SHP77 treated with DMSO at 0.1 percent for 48 hours (cell line): ENCODE results near the gene PLK5.
"Not testable (repeated sequence)": the region's sequence is repeated elsewhere in the genome, so short reads cannot be mapped to it uniquely, and the experiment has no call there.

Source experiments
- DNase-seq: peaks from one replicate; lab custom pipeline; 2025; lab: John Stamatoyannopoulos, UW

Gene PLK5

DNA sequence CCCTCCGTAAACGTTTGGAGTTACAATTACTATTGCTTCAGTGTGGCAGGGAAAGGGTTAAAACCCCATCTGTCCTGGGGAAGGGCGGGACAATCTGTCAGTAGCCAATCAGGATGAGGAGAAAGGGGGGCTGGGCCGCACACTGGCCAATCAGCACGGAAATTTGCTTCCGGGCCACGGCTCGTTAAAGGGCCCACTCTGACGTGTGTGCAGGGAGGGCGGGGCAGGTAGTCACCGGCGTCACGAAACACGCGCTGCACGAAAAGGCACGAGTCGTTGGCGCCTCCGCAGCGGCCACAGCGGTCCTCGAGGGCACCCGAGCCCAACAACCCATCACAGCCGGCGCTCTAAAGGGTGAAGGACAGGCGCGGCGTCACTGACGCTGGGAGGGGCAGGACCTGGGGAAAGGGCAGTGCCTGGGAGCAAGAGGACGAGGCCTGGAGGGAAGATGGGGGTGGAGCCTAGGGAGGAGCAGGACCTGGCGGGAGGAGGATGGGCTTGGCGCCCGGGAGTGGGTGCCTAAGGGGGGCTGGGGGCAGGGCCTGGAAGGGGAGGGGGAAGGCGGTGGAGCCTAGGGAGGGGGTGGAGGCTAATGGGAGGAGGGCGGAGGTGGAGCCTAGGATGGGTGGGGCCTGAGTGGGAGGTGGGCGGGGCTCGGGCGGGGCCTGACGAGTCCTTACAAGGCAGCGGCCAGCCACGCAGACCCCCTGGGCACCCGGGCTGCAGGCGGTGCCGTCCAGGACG is 15.9 kb upstream of the PLK5 start:
- peak; percentile 88 for DNase-seq

DNA sequence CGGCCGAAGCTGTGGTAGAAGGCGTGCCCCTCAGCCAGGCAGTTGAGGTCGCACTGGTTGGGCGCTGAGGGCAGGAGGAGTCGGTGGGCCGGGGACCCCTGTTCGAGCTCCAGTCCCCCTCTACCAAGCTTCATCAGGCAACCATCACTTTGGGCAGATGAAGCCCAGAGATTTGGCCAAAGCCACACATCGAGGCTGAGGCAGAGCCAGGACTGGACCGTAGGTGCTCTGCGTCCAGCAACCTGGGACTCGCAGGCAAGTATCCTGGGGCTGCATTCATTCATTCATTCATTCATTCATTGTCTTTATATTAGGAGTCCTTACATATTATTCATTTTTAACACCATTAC is 15.4 kb upstream of the PLK5 start:
- no peak for DNase-seq

DNA sequence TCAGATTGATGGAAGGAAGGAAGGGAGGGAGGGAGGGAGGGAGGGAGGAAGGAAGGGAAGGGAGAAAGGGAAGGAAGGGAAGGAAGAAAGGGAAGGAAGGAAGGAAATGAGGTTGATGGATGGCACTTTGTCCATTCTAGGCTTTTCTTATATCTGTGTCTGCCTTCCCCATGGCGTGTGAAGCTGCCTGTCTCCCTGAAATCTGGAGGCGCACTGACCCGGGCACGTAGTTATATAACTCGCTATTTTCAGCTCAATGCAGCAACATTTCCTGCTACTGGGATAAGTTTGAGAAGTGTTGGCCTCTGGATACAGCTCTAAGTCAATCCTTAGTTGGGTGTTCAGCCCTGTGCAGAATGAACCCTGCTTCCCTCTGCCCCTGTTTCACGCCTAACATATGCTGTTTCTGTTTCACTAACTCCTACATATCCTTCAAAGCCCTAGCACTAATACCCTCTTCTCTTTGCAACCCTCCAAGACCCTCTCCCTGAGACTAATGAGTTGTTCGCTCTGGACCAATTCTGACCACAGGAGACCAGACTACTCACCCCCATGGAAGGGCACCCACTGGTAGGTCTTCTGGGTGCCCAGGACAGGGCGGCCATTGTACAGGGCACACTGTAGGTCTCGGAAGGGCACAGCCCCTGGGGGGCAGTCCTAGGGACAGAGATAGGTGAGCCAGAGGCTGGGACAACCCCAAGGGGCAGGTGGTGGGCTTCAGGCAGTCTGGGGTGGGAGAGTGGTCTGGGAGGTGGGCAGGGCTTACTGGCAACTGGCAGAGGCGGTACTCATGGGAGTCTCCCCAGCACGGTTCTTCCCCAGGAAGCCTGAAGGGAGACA is 14.1 kb upstream of the PLK5 start:
- DNase-seq: no peak

DNA sequence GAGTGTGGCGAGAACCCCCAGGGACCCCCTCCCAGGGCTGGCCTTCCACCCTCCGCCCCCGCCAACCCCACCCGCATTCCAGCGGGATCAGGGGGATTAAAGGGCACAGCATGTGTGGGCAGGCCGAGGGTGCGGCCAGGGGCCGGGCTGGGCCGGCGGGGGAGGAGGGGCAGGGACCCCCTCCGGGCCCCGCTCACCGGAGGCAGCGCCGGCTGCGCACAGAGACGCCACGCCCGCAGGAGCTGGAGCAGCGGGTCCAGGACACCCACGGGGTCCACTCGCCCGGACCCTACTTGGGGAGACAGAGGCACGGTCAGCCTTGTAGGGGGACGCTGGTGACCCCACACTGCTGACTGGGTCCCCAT is 13.5 kb upstream of the PLK5 start:
- no peak for DNase-seq

DNA sequence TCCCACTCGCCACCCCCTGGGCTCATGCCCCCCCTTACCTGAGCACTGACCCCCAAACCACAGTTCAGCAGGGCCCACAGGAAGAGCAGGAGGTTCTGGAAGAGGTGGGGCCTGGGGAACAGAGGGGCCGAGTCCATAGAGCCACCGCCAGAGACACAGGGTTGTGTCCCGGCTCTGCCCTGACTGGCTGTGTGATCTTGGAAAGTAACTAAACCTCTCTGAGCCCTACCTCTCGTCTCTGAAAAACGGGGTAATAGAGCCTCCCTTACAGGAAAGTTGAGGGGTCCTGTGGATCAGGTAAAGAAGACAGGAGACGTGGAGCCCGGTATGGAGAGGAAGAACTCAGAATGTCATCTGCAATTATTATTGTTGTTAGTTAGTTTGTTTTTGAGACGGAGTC is 13.1 kb upstream of the PLK5 start:
- no peak for DNase-seq

DNA sequence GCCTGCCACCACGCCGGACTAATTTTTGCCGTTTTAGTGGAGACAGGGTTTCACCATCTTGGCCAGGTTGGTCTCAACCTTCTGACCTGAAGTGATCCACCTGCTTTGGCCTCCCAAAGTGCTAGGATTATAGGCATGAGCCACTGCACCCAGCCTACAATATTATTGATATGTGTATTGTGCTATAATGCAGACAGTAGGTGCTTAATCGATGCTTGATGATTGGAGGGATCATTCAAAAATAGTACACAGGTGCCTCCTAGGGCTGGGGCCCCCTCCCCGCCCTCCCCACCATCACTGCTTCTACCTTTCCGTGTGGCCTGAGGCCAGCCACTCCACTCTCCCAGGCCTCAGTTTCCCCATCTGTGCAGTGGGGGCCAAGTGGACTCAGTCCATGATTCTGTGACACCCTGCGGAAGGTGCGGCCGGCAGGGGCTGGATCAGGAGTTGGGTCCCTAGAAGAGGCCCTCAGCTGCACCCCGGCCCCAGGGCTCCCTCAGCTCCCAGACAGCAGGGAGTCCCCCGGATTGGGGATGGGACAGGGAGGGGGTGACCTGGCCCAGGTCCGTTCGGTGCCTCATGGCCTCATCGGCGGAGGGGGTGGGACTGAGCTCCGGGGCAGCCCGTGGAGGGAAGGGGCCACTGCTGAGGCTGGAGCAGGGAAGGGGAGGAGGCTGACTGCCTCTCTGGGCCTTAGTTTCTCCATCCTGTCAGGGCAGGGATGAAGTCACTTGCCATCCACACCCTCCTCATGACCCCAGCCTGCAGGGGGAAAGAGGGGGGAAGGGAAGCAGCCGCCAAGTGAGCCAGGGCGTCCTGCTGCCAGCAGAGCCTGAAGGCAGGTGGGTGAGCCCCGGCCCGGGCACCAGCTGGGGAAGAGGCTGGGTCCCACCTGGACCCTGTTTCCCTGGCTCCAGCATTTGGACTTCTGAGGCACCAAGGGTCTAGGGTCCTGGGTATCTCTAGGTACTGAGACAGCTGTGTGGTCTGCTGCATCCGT is 12.3 kb upstream of the PLK5 start:
- DNase-seq: no peak

DNA sequence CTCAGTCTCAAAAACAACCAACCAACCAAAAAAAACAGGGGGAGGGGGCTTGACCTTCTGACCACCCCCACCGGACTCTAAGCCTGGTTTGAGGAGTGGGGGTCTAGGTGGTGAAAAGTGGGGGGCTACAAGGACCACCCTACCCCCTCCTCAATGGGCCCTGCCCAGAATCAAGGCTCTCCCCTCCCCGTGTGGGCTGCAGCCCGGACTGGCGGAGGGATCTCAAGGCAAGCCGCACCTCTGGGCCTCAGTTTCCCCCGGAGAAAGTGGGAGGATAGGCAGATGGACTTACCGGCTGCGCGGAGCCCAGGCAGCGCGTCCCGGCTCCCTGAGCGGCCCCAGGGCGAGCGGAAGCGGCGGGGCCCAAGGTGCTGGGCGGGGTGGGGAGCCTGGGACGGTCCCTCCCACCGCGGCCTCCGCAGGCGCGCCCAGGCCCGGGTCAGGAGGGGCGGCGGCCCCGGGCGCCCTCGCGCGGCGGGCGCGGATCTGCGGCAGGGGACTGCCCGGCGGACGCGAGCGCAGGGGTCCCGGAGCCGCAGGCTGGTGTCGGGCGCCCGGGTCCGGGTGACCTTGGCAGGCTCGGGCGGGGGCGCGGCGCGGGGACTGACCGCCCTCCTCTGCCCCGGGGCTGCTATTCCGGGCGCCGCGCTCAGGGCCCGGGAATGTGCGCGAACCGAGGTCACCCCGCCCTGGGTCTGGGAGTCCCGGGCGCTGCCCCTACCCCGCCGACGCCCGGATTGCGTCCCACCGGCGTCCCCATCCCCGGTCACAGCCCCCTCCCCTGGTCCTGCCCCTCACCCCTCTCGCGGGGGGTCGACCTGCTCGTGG is 11.0 kb upstream of the PLK5 start, which contains the start of gene ADAMTSL5:
TSS of gene ADAMTSL5 (minus strand) at position 349 of the 828 bp plus-strand sequence. CDS start 2,076 bp downstream, outside the sequence.
- DNase-seq: no peak

DNA sequence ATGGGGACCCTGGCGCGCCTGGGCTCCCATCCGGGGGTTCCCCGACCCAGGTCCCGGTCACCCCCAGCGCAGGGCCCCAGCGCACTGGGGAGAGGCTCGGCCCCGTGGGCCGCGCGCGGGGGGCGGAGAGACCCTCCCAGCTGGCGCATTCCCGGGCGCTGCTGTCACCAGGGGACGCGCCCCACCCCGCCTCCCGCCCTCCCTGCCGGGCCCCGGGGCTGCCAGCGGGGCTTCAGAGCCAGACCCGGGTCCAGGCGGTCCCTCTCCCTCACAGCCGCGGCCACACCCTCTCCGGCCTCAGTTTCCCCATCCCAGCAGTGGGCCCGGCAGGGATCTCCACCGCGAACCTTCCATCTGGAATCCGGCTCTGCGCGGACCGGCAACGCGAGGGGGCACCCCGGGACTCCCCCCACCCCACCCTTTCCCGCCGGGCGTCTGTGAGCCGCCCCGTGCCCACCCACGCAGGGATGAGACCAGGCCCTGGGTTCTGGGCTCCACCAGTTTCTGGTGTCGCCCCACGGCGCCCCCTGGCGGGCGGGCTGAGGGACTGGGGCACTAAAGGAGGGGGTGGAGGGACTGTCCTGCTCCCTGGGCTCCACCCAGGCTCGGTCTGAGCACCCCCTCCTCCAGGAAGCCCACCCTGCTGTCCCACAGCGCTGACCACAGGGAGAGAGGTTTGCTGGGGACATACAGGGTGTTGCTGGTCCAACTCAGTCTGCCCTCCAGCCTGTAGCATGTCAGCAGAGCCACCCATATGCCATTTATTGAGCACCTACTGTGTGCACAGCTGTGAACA is 10.2 kb upstream of the PLK5 start:
- DNase-seq: no peak

DNA sequence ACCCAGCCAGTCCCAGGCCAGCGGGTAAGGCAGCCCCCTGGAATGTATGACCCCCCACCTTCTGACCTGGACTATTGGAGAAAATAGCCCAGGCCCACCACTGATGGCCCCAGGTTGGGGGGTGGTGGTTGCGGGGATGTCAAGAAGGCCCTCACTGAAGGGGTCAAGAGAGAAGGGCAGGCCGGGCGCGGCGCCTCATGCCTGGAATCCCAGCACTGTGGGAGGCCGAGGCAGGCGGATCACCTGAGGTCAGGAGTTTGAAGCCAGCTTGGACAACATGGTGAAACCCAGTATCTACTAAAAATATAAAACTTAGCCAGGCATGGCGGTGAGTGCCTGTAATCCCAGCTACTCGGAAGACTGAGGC is 9.6 kb upstream of the PLK5 start:
- no peak for DNase-seq

DNA sequence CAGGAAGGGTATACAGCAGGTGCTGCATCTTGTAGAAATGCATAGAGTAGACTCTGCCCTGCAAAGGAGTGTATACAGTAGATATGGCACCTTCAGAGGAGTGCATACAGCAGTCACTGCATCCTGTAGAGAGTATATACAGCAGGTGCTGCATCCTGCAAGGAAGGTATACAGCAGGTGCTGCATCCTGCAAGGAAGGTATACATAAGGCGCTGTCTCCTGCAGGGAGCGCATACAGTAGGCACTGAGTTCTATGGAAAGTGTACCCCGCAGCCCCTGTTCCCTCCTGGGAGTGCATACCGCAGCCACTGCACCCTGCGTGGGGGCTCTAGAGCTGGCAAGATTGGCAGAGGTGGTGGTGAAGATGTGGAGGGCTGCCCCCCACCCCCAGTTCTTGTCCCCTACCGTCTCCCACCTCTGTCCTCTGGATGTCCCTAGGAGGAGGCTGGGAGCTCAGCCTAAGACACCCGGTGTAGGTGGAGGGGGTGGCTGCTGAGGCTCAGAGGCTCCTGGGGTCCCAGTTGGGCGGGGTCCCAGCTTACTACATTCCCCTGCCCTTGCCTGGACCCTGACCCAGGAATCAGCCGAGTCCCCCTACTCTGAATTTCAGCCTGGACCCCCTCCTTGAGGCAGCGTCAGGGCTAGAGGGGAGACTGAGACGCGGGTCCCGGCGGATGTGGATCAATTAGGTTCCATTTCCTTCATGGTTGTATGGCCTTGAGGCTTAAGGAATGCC is 8.7 kb upstream of the PLK5 start:
- DNase-seq: no peak

DNA sequence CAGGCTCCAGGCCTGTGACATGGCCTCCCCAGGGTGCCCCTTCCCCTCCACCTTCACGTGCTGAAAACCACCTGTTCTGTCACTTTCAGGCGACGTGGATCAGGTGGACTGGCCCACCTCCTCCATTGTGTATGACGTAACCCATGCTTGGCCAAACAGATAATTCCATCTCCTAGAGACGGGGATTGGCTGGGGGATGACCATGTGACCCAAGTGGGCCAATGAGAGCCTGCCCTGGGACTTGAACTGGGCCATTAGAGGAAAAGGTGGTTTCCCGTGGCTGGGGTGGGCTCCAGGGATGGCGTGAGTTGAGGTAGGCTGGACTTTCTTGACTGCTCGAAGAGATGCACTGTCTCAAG is 7.5 kb upstream of the PLK5 start:
- no peak for DNase-seq

DNA sequence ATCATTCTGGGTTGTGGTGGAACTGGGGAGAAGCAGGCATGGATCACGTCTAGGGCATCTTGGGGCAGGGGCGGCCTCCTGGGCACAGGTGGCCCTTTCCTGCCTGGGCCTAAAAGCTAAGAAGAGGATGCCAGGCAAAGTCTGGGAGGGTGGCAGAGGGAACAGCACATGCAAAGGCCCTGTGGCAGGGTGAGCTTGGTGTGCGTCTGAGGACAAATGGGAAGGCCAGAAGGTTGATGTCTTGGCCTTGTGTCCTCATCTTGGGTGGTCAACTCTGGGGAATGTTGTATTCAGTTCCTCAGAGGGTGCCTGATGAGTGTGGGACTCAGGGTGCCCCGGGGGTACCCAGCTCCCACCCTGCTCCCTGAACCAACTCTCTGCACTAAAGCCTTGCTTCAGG is 5.4 kb upstream of the PLK5 start:
- no peak for DNase-seq

DNA sequence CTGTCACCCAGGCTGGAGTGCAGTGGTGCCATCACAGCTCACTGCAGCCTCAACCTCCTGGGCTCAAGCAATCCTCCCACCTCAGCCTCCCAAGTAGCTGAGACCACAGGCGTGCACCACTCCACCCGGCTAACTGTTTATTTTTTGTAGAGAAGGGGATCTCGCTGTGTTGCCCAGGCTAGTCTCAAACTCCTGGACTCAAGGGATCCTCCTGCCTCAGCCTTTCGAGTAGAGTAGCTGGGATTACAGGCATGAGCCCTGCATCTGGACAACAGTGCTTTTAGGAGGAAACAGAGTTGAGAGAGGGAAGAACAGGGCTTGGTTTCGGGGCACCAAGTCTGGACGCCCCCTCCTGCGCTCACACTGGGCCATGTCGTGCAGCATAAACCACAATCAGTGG is 4.1 kb upstream of the PLK5 start:
- DNase-seq: not testable (repeated sequence)

DNA sequence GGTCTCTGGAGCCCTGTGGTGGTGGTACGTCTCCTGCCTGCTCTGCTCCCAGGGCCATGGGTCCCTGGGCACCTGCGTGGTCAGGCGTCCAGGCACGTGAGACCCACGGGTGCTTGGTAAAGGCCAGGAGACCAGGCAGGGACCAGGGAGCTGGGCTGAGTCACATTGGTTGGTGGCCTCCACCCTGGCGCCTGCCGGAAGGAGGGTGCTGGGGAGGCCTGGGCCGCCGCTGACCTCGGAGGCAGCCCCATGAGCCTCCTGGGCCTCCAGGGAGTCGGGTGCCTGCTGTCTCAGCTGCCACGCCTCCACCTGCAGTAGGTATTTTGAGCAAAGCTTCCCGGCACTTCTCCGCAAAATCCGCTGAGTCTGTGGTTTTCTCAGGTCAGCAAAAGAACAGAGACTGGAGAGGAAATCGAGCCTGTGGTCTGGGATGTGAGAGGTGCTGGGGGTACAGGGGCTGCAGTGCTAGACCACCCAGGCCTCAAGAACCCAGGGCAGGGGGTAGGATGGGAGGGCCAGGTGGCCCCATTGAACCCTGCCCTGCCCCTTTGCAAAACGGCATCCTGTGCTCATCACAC is 3.6 kb upstream of the PLK5 start:
- no peak for DNase-seq

DNA sequence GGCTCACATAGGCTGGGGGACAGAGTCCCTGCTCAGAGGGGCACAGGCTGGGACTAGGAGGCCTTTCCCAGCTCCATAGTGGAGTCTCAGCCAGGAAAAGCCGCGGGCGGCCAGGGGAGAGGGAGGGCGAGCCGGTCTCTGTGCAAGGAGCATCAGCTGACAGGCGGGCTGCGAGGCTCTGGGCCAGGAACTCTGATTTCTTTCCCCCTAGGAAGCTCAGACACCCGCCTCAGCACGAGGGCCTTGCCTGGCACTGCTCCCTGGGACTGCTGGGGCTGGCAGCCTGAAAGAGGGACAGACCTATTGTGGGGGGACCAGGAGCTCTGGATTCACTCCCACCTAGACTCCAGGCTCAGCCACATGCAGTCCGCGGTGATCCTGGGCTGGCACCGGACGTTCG is 2.2 kb upstream of the PLK5 start:
- no peak for DNase-seq

DNA sequence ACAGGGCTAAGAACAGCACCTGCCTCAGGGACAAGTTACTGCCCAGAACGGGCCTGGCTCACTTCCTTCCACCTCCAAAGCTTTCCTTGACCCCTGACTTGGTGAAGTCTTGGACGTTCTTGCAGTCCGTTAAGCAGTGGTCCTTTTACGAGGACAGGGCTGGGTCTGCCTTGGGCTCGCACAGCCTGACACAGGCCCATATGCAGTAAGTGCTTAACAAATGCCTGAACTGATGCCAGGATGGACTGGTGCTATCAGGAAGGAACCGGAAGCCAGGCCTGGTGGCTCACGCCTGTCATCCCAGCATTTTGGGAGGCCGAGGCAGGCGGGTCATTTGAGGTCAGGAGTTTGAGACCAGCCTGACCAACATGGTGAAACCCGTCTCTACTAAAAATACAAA is 1.8 kb upstream of the PLK5 start:
- DNase-seq: no peak

DNA sequence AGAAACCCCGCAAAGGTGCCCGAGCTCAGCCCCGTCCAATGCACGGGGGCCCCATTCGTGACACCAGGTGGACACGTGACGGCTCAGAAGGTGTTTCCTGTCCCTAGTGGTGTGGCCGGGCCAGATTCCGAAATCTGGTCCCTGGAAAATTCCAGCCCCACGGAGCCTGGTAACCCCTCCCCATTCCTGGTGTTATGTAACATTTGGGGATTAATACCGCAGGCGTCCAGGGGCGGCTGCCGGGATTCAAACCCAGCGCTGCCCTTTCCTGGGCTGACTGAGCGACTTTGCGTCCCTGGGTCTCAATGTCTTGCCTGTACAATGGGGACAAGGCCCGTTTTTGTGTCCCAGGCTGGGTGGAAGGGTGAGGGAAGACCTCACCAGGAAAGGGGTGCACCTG is 1.0 kb upstream of the PLK5 start:
- no peak for DNase-seq

DNA sequence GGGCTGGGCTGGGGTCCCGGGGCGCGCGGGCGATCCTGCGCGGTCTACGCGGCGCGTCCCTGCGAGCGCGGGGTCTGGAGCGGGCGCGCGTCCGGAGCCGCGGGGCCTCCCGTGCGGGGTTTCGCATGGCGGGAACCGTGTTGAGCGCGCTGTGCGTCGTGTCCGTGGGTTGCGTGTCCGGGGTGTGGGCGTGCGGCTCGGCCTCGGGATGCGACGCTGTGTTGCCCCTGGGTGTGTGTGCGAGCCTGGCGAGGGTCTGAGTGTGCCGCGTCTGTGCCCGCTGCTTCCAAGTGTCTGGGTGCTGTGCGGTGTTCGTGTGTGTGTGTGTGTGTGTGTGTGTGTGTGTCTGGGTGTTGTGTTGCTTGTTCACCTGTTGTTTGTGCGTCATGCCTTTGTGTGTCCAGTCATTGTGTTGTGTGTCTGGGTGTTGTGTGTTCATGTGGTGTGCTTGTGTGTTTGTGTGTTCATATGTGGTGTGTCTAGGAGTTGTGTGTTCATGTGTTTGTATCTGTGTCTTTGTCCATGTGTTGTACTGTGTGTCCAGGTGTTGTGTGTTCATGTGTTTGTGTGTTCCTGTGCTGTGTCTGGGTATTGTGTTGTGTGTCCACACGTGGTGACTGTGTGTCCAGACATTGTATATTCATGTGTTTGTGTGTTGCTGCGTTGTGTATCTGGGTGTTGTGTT is 552 bp downstream of the PLK5 start:
- no peak for DNase-seq

DNA sequence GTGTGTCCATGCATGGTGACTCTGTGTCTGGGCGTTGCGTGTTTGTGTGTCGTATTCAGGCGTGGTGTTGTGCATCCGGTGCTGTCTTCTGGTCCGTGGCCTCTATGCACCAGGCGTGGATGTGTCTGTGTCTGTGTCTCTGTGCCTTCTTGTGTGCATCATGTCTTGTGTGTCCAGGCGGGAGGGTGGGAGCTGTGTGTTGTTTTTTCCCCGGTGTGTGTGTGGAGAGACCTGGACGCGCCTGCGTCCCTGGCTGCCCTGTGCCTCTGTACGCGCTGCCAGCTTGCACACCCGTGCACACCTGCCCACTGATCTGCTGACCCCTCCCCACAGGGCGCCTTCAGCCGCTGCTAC is 1.1 kb downstream of the PLK5 start:
- no peak for DNase-seq
